Skeletal muscle satellite cell (primary cell): Measurements from ENCODE around the gene CASP9.
"Not testable (repeated sequence)": the region's sequence is repeated elsewhere in the genome, so short reads cannot be mapped to it uniquely, and the experiment has no call there.

Source experiments
- H3K27me3 ChIP-seq: 2 replicates; pipeline ENCODE4 v1.7.0; 2013; ENCODE audit warnings: low read length; ENCODE audit not compliant: control insufficient read depth, insufficient read depth
- H3K36me3 ChIP-seq: 2 replicates; pipeline ENCODE4 v1.7.0; 2013; ENCODE audit warnings: mild to moderate bottlenecking, control low read depth, low read length; ENCODE audit not compliant: insufficient read depth
- H3K4me1 ChIP-seq: 2 replicates; pipeline ENCODE4 v1.7.0; 2013; ENCODE audit warnings: low read length; ENCODE audit not compliant: control insufficient read depth, insufficient read depth
- H3K4me2 ChIP-seq: 2 replicates; pipeline ENCODE4 v1.7.0; 2013; ENCODE audit warnings: mild to moderate bottlenecking, low read length
- H3K4me3 ChIP-seq: 2 replicates; pipeline ENCODE4 v1.7.0; 2013; ENCODE audit warnings: low read length
- H3K9ac ChIP-seq: 2 replicates; pipeline ENCODE4 v1.7.0; 2013; ENCODE audit warnings: mild to moderate bottlenecking, low read depth, low read length, moderate library complexity
- H3K9me3 ChIP-seq: replicated peaks from 2 replicates; pipeline ENCODE4 v1.7.0; 2013; ENCODE audit warnings: mild to moderate bottlenecking, control low read depth, low read length

The CASP9 gene

GRCh38 chr1:15476927-15477326 lies 47.1 kb downstream of the CASP9 start:
- no peaks in the 10 kb centered on the region for H3K4me1 ChIP-seq
- H3K9me3 ChIP-seq = no peaks in the 10 kb centered on the region
- no peaks in the 10 kb centered on the region for H3K36me3 ChIP-seq
- H3K4me2 ChIP-seq = no peak overlapping the region
- H3K9ac ChIP-seq = no peak overlapping the region
- no peak overlapping the region for H3K4me3 ChIP-seq
- H3K27me3 ChIP-seq = no peaks in the 10 kb centered on the region

- Histone ChIP-seq H3K9me3 (no peaks in the 10 kb centered on the region), H3K27me3 (no peaks in the 10 kb centered on the region), H3K4me2 (no peak within 1 kb of the TSS), H3K4me1 (no peaks in the 10 kb centered on the region), H3K4me3 (no peak within 1 kb of the TSS), H3K9ac (no peak within 1 kb of the TSS), H3K36me3 (no peaks in the 10 kb centered on the region)
These were observed 48.2 kb downstream of the CASP9 start, which contains the start of gene CELA2B for GRCh38 chr1:15475752-15476314. Gene CELA2B (plus strand): TSS chr1:15476104. CDS start chr1:15476126, 22 bp downstream.

DNA sequence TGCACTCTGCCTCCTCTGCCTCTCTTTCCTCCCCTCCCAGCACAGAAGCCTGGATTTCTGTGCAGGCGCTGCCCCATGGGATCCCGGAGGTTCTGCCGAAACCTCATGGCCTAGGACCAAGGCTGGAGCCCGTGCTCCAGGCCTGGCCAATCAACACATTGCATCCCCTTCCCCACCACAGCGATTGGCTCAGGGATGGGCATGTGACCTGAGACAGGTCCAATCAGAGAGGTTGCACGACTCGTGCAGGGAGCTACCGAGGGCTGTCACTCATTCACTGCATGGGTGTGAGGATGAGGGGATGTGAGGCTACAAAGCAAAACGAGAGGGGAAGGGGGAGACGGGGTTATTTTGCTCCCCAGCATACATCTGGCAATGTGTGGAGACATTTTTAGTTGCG lies 51.4 kb downstream of the CASP9 start:
- Histone ChIP-seq H3K4me2 (no peak overlapping the region), H3K36me3 (no peaks in the 10 kb centered on the region), H3K27me3 (peaks cover 6% of the 10 kb centered on the region), H3K4me1 (no peaks in the 10 kb centered on the region), H3K9ac (no peak overlapping the region), H3K4me3 (no peak overlapping the region), H3K9me3 (no peaks in the 10 kb centered on the region)

GRCh38 chr1:15471723-15472122 lies 52.3 kb downstream of the CASP9 start:
- H3K27me3 ChIP-seq, H3K9ac ChIP-seq, H3K4me3 ChIP-seq, H3K9me3 ChIP-seq, H3K4me2 ChIP-seq, H3K36me3 ChIP-seq, H3K4me1 ChIP-seq: not testable (repeated sequence)

DNA sequence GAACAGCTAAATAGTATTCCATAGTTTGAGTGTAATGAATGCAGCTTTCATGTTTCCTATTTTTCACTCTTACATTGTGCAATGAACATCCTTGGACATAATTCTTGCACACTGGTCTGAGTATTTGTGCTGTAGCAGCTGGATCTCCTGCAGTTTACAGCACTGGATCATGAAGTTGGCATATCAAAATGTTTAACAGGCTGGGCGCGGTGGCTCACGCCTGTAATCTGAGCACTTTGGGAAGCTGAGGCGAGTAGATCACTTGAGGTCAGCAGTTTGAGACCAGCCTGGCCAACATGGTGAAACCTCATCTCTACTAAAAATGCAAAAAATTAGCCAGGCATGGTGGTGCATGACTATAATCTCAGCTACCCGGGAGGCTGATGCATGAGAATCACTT lies 52.9 kb downstream of the CASP9 start:
- H3K27me3 ChIP-seq, H3K4me2 ChIP-seq, H3K9ac ChIP-seq, H3K4me1 ChIP-seq, H3K9me3 ChIP-seq, H3K4me3 ChIP-seq, H3K36me3 ChIP-seq: not testable (repeated sequence)

DNA sequence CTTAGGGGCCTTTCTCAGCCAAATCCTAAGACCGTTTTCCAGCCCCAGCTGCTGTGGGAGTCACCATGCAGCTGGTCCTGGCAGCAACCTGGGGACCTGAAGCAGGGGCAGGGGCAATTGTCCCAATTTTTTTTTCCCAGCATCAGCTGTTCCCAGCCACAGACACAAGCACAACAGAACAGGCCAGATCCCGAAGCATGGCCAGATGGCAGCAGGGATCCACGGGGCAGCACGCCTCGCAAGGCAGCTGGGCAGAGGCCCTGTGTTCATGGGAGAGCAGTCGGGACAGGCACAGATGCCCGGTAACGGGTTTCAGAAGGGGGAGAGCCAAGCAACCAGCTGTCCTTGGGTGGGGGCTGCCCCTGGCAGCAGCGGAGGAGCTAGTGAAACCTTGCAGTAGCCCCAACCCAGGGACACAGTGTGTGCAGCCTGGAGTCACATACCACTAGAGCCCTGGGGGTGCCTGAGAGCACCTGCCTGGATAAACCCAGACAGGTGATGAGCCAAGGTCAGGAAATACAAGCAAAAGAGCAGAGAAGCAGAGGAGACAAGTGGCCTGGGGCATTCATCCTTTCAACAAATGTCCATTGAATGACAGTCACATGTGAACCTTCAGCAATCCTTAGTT lies 54.1 kb downstream of the CASP9 start:
- H3K4me1 ChIP-seq, H3K36me3 ChIP-seq, H3K9ac ChIP-seq, H3K4me2 ChIP-seq, H3K4me3 ChIP-seq, H3K27me3 ChIP-seq, H3K9me3 ChIP-seq: not testable (repeated sequence)

DNA sequence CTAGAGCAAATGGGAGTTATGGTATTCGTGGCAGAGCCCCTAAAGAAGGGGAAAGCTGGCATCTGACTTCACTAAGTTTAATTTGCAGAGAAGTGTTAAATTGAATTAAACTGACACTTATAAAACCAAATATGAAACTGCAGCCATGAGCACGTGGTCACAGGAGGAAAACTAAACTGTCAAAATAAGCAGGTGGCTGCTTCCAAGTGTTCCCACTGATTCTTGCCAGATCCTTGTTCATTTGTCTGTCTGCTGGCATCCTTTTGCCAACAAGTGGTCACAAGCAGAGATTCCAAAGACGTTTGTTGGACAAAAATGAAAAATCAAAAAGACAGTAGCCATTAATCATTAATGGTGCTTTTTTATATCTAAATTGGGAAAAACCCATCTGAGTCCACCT lies 54.7 kb downstream of the CASP9 start:
- Histone ChIP-seq H3K4me1 (no peaks in the 10 kb centered on the region), H3K9me3 (no peaks in the 10 kb centered on the region), H3K4me2 (no peak overlapping the region), H3K9ac (no peak overlapping the region), H3K36me3 (no peaks in the 10 kb centered on the region), H3K27me3 (peaks cover 6% of the 10 kb centered on the region), H3K4me3 (no peak overlapping the region)

DNA sequence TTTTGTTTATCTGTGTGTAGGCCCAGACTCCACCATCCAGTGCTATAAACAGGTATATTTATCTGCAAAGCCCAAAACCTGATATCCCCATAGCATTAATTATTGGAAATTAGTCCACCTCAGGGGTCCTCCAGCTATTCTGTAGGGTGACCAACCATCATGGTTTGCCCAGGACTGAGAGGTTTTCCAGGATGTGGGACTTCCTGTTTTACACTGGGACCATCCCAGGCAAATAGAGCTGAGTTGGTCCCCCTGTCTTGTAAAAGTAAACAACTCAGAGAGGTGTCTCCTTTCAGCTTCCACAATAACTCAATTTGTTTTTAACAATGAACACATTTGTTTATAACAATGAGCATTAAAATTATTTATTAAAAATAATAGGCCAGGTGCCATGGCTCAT lies 55.9 kb downstream of the CASP9 start:
- no peaks in the 10 kb centered on the region for H3K9me3 ChIP-seq
- H3K36me3 ChIP-seq = no peaks in the 10 kb centered on the region
- H3K4me2 ChIP-seq = no peak overlapping the region
- H3K27me3 ChIP-seq = peaks cover 6% of the 10 kb centered on the region
- H3K4me1 ChIP-seq = no peaks in the 10 kb centered on the region
- H3K4me3 ChIP-seq = no peak overlapping the region
- no peak overlapping the region for H3K9ac ChIP-seq

DNA sequence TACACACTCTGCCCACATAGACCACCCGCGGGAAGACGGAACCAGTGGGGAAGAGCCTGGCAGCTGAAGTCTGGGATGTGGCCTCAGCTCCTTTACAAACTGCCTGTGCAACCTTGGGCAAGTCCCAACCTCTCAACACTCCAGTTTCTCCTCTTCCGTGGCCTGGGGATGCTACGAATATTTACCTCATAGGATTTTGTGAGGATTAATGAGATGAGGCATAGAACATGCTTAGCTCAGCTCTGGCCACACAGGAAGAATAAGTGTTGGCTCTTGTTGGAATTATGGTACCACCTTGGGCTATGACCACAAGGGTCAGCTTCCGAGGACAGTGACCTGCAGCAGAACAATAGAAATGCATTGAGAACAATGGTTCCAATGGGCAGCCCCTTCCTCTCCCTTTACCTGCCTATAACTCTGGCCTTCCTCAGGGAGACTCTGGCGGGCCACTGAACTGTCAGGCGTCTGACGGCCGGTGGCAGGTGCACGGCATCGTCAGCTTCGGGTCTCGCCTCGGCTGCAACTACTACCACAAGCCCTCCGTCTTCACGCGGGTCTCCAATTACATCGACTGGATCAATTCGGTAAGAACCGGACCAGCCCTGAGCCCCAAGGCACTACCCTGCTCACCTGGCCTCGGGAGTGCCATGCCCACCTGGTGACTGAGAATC lies 56.9 kb downstream of the CASP9 start:
- H3K4me1 ChIP-seq, H3K36me3 ChIP-seq, H3K9me3 ChIP-seq, H3K4me3 ChIP-seq, H3K9ac ChIP-seq, H3K27me3 ChIP-seq, H3K4me2 ChIP-seq: not testable (repeated sequence)

DNA sequence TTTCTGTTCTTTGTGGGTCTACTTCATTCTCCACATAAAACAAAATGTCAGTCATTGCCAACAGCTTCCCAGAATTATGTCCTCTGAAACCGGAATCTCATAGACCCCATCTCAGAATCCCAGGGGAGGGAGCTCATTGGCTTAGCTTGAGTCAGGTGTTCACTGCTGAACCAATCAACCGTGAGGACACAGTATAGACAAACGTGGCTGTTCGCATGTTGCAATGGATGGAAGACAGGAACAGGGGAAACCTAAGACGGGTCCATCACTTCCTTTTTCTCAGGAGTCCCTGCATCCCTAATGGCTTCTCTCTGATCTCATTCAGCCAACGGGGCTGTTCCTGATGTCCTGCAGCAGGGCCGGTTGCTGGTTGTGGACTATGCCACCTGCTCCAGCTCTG lies 58.3 kb downstream of the CASP9 start:
- no peak overlapping the region for H3K4me2 ChIP-seq
- H3K4me1 ChIP-seq = no peaks in the 10 kb centered on the region
- no peak overlapping the region for H3K9ac ChIP-seq
- H3K4me3 ChIP-seq = no peak overlapping the region
- no peaks in the 10 kb centered on the region for H3K9me3 ChIP-seq
- no peaks in the 10 kb centered on the region for H3K36me3 ChIP-seq
- H3K27me3 ChIP-seq = peaks cover 6% of the 10 kb centered on the region

- not testable (repeated sequence) for H3K9ac ChIP-seq, H3K36me3 ChIP-seq, H3K9me3 ChIP-seq, H3K4me1 ChIP-seq, H3K4me2 ChIP-seq, H3K4me3 ChIP-seq, H3K27me3 ChIP-seq
These were observed 60.1 kb downstream of the CASP9 start for GRCh38 chr1:15463926-15464322.
